SU-DHL-6 (cell line): Measurements from ENCODE around the gene ARID5B.

Experiments
- CTCF ChIP-seq: fragments of 200-600 bp; sonication (generic); IDR thresholded peaks from one replicate; pipeline ENCODE4 v1.5.1; 2017; ENCODE audit warnings: antibody characterized with exemption, mild to moderate bottlenecking, low read length, moderate library complexity; ENCODE audit not compliant: insufficient read depth, poor library complexity, severe bottlenecking
- EZH2phosphoT487 ChIP-seq: fragments of 200-600 bp; sonication (generic), shearing (Covaris generic); conservative IDR thresholded peaks from 2 replicates; pipeline ENCODE4 v1.6.1; 2018; ENCODE audit warnings: mild to moderate bottlenecking, antibody characterized with exemption, low read length, moderate library complexity, mixed read lengths

- no peak for TF ChIP-seq CTCF
- TF ChIP-seq EZH2phosphoT487: no peak
Measured at GRCh38 chr10:61906562-61906901, 5.0 kb downstream of the ARID5B start.
